Upper lobe of right lung (tissue), 1 donor: ENCODE data around the gene SYTL2. TPM values are rescaled to one million over a fixed set of nuclear protein-coding genes. Genes with fewer than 3 reads are reported as not detected.

Experiments used
- ATAC-seq: fragments of 200-7000 bp; cut with Tn5 transposase; one replicate; pipeline ENCODE4 v1.9.1; 2020; ENCODE audit warnings: mild to moderate bottlenecking, moderate library complexity
- DNase-seq: peaks from one replicate; pipeline ENCODE4 v3.0.0-alpha.2; 2020
- H3K27ac ChIP-seq: fragments of 200-600 bp; one replicate; pipeline ENCODE4 v1.8.0; 2022
- H3K27me3 ChIP-seq: fragments of 200-600 bp; one replicate; pipeline ENCODE4 v1.8.0; 2022; ENCODE audit warnings: mild to moderate bottlenecking
- H3K36me3 ChIP-seq: fragments of 200-600 bp; one replicate; pipeline ENCODE4 v1.8.0; 2022
- H3K4me1 ChIP-seq: fragments of 200-600 bp; one replicate; pipeline ENCODE4 v1.8.0; 2022
- H3K4me3 ChIP-seq: fragments of 200-600 bp; one replicate; pipeline ENCODE4 v1.8.0; 2022; ENCODE audit warnings: mild to moderate bottlenecking
- H3K9me3 ChIP-seq: fragments of 200-600 bp; one replicate; pipeline ENCODE4 v1.8.0; 2022
- CTCF ChIP-seq: fragments of 200-600 bp; IDR thresholded peaks from one replicate; pipeline ENCODE4 v1.8.0; 2022; ENCODE audit warnings: antibody characterized with exemption
- intact Hi-C: fragments of 100-400 bp; cut with DNase I; formaldehyde crosslinking; loops from one replicate; pipeline ENCODE4 v1.11.0; 2022
- total RNA-seq: library from RNA; stranded (reverse); fragmentation: NEBNext Ultra II Directional; extraction: Animal tissue kit (Norgen Biotek cat#: 25700); gene quantifications from one replicate; pipeline ENCODE4 v1.2.1, GENCODE V29; 2021
- donor health status: DM: no; HTN: yes; CAD: no; lungs with severe emphysema.

SYTL2 gene
- total RNA-seq, 1 donor from 2014 or later: 36.5 TPM

GRCh38 chr11:85742873-85743275, 68.1 kb downstream of the SYTL2 start:
- Histone ChIP-seq H3K27ac (peak overlapping the region; percentile 4), H3K4me3 (no peak overlapping the region), H3K36me3 (no peaks in the 10 kb centered on the region), H3K4me1 (peaks cover 26% of the 10 kb centered on the region), H3K27me3 (no peaks in the 10 kb centered on the region), H3K9me3 (no peaks in the 10 kb centered on the region)
- intact Hi-C loops: no loop called here
- DNase-seq: no peak
- TF ChIP-seq CTCF: no peak
- ATAC-seq: peak; percentile 74

GRCh38 chr11:85742348-85742747, 68.6 kb downstream of the SYTL2 start:
- no peak for TF ChIP-seq CTCF
- no peaks in the 10 kb centered on the region for H3K36me3 ChIP-seq
- H3K27ac ChIP-seq: peak overlapping the region; percentile 4
- H3K4me1 ChIP-seq: peaks cover 26% of the 10 kb centered on the region
- DNase-seq: no peak
- H3K4me3 ChIP-seq: no peak overlapping the region
- H3K27me3 ChIP-seq: no peaks in the 10 kb centered on the region
- H3K9me3 ChIP-seq: no peaks in the 10 kb centered on the region
- no peak for ATAC-seq
- intact Hi-C loops: no loop called here

- Histone ChIP-seq H3K4me1 (peaks cover 16% of the 10 kb centered on the region), H3K4me3 (no peak overlapping the region), H3K27me3 (no peaks in the 10 kb centered on the region), H3K36me3 (no peaks in the 10 kb centered on the region), H3K9me3 (no peaks in the 10 kb centered on the region), H3K27ac (no peak overlapping the region)
- TF ChIP-seq CTCF: no peak
- intact Hi-C loops: no loop called here
- no peak for DNase-seq
- no peak for ATAC-seq
These were observed 70.2 kb downstream of the SYTL2 start for GRCh38 chr11:85740481-85741400.

DNA sequence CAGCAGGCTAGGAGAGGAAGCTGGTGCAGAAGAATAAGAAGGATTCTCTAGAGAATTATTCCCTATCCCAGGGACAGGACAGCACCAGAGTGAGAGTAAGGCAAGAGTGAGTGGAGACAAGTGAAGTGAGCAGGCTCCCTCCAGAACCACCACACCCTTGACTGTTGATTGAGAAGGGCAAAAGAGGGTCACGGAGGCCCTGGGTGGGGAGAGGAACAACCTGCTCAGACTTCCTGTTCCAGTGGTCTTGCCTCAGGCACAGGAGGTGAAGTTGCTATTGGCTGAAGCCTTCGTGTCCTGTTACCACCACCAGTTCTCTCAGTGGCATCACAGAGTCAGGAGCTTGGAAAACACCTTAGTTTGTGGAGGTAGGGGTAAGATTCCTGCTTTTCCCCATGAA, 73.2 kb downstream of the SYTL2 start:
- Histone ChIP-seq H3K4me3 (no peak overlapping the region), H3K4me1 (peaks cover 15% of the 10 kb centered on the region), H3K27me3 (no peaks in the 10 kb centered on the region), H3K9me3 (no peaks in the 10 kb centered on the region), H3K36me3 (peaks cover 7% of the 10 kb centered on the region), H3K27ac (no peak overlapping the region)
- ATAC-seq: peak; percentile 25
- DNase-seq: no peak
- TF ChIP-seq CTCF: no peak
- intact Hi-C loops: no loop called here

GRCh38 chr11:85735876-85736460, 75.0 kb downstream of the SYTL2 start:
- no peak overlapping the region for H3K4me3 ChIP-seq
- H3K27ac ChIP-seq: peak overlapping the region; percentile 38
- no peak for TF ChIP-seq CTCF
- no peak for ATAC-seq
- peaks cover 8% of the 10 kb centered on the region for H3K4me1 ChIP-seq
- DNase-seq: no peak
- intact Hi-C loops: no loop called here
- peaks cover 7% of the 10 kb centered on the region for H3K36me3 ChIP-seq
- no peaks in the 10 kb centered on the region for H3K27me3 ChIP-seq
- no peaks in the 10 kb centered on the region for H3K9me3 ChIP-seq
